HCT116 (cell line): Measurements from ENCODE around the gene RNF111. TPM values are rescaled to one million over a fixed set of nuclear protein-coding genes. Genes with fewer than 3 reads are reported as not detected.

Experiments used
- ATAC-seq: fragments of 200-7000 bp; cut with Tn5 transposase; 2 replicates; pipeline ENCODE4 v1.9.1; 2020; ENCODE audit warnings: mild to moderate bottlenecking, moderate library complexity
- BruUV-seq: library from RNA; stranded (reverse); fragments of 400-500 nt; replicated peaks from 2 replicates; lab custom pipeline; 2021; lab: Mats Ljungman, UMichigan
- CTCF ChIA-PET: fragments of 300-600 bp; sonication (Branson Sonifier 250); formaldehyde crosslinking; loops from one replicate; lab custom pipeline; 2021; ENCODE audit warnings: antibody characterized with exemption; lab: Charles Lee
- POLR2A ChIA-PET: fragments of 300-600, 350-600 bp; sonication (Branson Sonifier 250); formaldehyde crosslinking; loops from one replicate; lab custom pipeline; 2021; ENCODE audit warnings: antibody characterized with exemption; lab: Charles Lee
- RAD21 ChIA-PET, 2 experiments: fragments of 300-600 bp; sonication (Branson Sonifier 250); formaldehyde crosslinking; loops; one replicate each; lab custom pipeline; 2023; ENCODE audit warnings: low total read pairs in 2 of 2; ENCODE audit not compliant: uncharacterized antibody in 2 of 2, unreplicated experiment in 2 of 2, low non-redundant PET in 1 of 2; lab: Charles Lee
- DNase-seq: peaks from one replicate; pipeline ENCODE4 v3.0.0-alpha.2; 2010; ENCODE audit warnings: low read depth, low spot score
- H2AFZ ChIP-seq: fragments of 200-600 bp; shearing (Covaris generic), sonication (generic); 2 replicates; pipeline ENCODE4 v1.6.1; 2017; ENCODE audit warnings: low read depth, mixed run types, mixed read lengths, antibody characterized with exemption, low read length; ENCODE audit not compliant: poor library complexity, severe bottlenecking
- H3K27ac ChIP-seq: 2 replicates; pipeline ENCODE4 v1.5.1; 2012; ENCODE audit warnings: low read depth, low read length
- H3K27me3 ChIP-seq: fragments of 200-600 bp; sonication (generic); 2 replicates; pipeline ENCODE4 v1.6.1; 2016; ENCODE audit warnings: mixed run types, low read length, mixed read lengths; ENCODE audit not compliant: insufficient read depth
- H3K36me3 ChIP-seq, 2 experiments: fragments of 200-500 bp in 1 of 2; fragments of 200-600 bp in 1 of 2; sonication (Bioruptor generic) in 1 of 2; sonication (generic) in 1 of 2; 2 replicates each; pipeline versions ENCODE4 v1.5.1 to v1.6.1; 2014 to 2016; ENCODE audit warnings: low read length in 2 of 2, inconsistent platforms in 1 of 2, mixed read lengths in 1 of 2, mixed run types in 1 of 2; ENCODE audit not compliant: insufficient read depth in 2 of 2, control insufficient read depth in 1 of 2
- H3K4me1 ChIP-seq, 2 experiments: fragments of 200-600 bp in 1 of 2; sonication (generic) in 1 of 2; 2 replicates each; pipeline versions ENCODE4 v1.5.1 to v1.6.1; 2012 to 2017; ENCODE audit warnings: low read length in 2 of 2, inconsistent platforms in 1 of 2, mild to moderate bottlenecking in 1 of 2, mixed read lengths in 1 of 2, mixed run types in 1 of 2, moderate library complexity in 1 of 2; ENCODE audit not compliant: insufficient read depth in 2 of 2, control insufficient read depth in 1 of 2
- H3K4me2 ChIP-seq: fragments of 200-600 bp; sonication (generic); 2 replicates; pipeline ENCODE4 v1.6.1; 2017; ENCODE audit warnings: mixed run types, low read length, mixed read lengths
- H3K4me3 ChIP-seq, 2 experiments: fragments of 200-600 bp in 1 of 2; sonication (generic) in 1 of 2; replicated peaks in 1 of 2; 2 replicates each; pipeline ENCODE4 v1.5.1; 2011 to 2016; ENCODE audit warnings: low read length in 2 of 2, control low read depth in 1 of 2, low read depth in 1 of 2, mild to moderate bottlenecking in 1 of 2, mixed read lengths in 1 of 2, mixed run types in 1 of 2
- H3K79me2 ChIP-seq: fragments of 200-600 bp; sonication (generic); 2 replicates; pipeline ENCODE4 v1.6.1; 2017; ENCODE audit warnings: mild to moderate bottlenecking, mixed run types, low read length, moderate library complexity, mixed read lengths; ENCODE audit not compliant: insufficient read depth
- H3K9ac ChIP-seq: fragments of 200-600 bp; sonication (generic); 2 replicates; pipeline ENCODE4 v1.6.1; 2016; ENCODE audit warnings: low read length, mixed read lengths
- H3K9me2 ChIP-seq: fragments of 200-600 bp; sonication (generic), shearing (Covaris generic); 2 replicates; pipeline ENCODE4 v1.6.1; 2017; ENCODE audit warnings: mixed run types, mild to moderate bottlenecking, moderate library complexity; ENCODE audit not compliant: insufficient read depth
- H3K9me3 ChIP-seq, 2 experiments: fragments of 200-500 bp in 1 of 2; fragments of 200-600 bp in 1 of 2; sonication (Bioruptor generic) in 1 of 2; sonication (generic) in 1 of 2; 2 replicates each; pipeline ENCODE4 v1.6.1; 2014 to 2017; ENCODE audit warnings: low read length in 2 of 2, mixed read lengths in 2 of 2, inconsistent platforms in 1 of 2, low read depth in 1 of 2, mild to moderate bottlenecking in 1 of 2, mixed run types in 1 of 2, moderate library complexity in 1 of 2; ENCODE audit not compliant: control insufficient read depth in 1 of 2, insufficient read depth in 1 of 2
- H4K20me1 ChIP-seq: fragments of 200-600 bp; sonication (generic), shearing (Covaris generic); 2 replicates; pipeline ENCODE4 v1.6.1; 2017; ENCODE audit warnings: mixed run types, mild to moderate bottlenecking, moderate library complexity; ENCODE audit not compliant: insufficient read depth
- CTCF ChIP-seq, 3 experiments: fragments of 200-600 bp in 1 of 3; sonication (generic) in 1 of 3; IDR thresholded peaks in 2 of 3; conservative IDR thresholded peaks in 1 of 3; 2 replicates each; pipeline ENCODE4 v1.5.1; 2012 to 2017; ENCODE audit warnings: low read depth in 2 of 3, low read length in 2 of 3, antibody characterized with exemption in 1 of 3, borderline replicate concordance in 1 of 3, control low read depth in 1 of 3, mild to moderate bottlenecking in 1 of 3, mixed read lengths in 1 of 3, mixed run types in 1 of 3, moderate library complexity in 1 of 3; ENCODE audit not compliant: insufficient read depth in 1 of 3
- EGR1 ChIP-seq: IDR thresholded peaks from 2 replicates; pipeline ENCODE4 v1.6.1; 2012; ENCODE audit warnings: low read depth
- EZH2 ChIP-seq: fragments of 200-600 bp; sonication (generic); IDR thresholded peaks from 2 replicates; pipeline ENCODE4 v1.6.1; 2017; ENCODE audit warnings: antibody characterized with exemption, mixed run types
- JUND ChIP-seq: IDR thresholded peaks from 2 replicates; pipeline ENCODE4 v1.6.1; 2012
- MAX ChIP-seq: IDR thresholded peaks from 2 replicates; pipeline ENCODE4 v1.6.1; 2012
- POLR2A ChIP-seq: IDR thresholded peaks from 2 replicates; pipeline ENCODE4 v1.7.0; 2011; ENCODE audit warnings: borderline replicate concordance; ENCODE audit not compliant: insufficient read depth, insufficient read length; ENCODE audit errors: extremely low read depth
- REST ChIP-seq: IDR thresholded peaks from 2 replicates; pipeline ENCODE4 v1.6.1; 2012; ENCODE audit warnings: low read depth
- SP1 ChIP-seq: IDR thresholded peaks from 2 replicates; pipeline ENCODE4 v1.6.1; 2012; ENCODE audit warnings: low read depth
- SRF ChIP-seq: IDR thresholded peaks from 2 replicates; pipeline ENCODE4 v1.6.1; 2012; ENCODE audit warnings: low read depth
- YY1 ChIP-seq: IDR thresholded peaks from 2 replicates; pipeline ENCODE4 v1.6.1; 2011; ENCODE audit warnings: low read length, low read depth, moderate library complexity, mild to moderate bottlenecking; ENCODE audit not compliant: insufficient replicate concordance; ENCODE audit errors: extremely low read depth
- ZBTB33 ChIP-seq: IDR thresholded peaks from 2 replicates; pipeline ENCODE4 v1.6.1; 2011; ENCODE audit warnings: mild to moderate bottlenecking, low read length, moderate library complexity; ENCODE audit not compliant: insufficient replicate concordance; ENCODE audit errors: extremely low read depth
- ZFX ChIP-seq: fragments of 450-650 bp; IDR thresholded peaks from 2 replicates; pipeline ENCODE4 v1.6.1; 2017
- ZNF274 ChIP-seq: fragments of 200-500 bp; sonication (Bioruptor generic); IDR thresholded peaks from 2 replicates; pipeline ENCODE4 v1.6.1; 2014; ENCODE audit warnings: mild to moderate bottlenecking, low read depth, low read length, inconsistent platforms
- intact Hi-C: fragments of 100-400 bp; cut with micrococcal nuclease; formaldehyde crosslinking; loops from 2 replicates; pipeline ENCODE4 v1.10.0; 2022
- total RNA-seq: library from RNA; stranded (reverse); gene quantifications from one replicate; pipeline ENCODE4 v1.2.1, GENCODE V29; 2021; ENCODE audit not compliant: unreplicated experiment

The RNF111 gene
- total RNA-seq, 1 experiment from 2014 or later: 31.5 TPM

GRCh38 chr15:59104602-59104911, 117.1 kb downstream of the RNF111 start (continued):
- no peak for TF ChIP-seq YY1
- no peak for TF ChIP-seq CTCF (IDR thresholded peaks at IDR 0.05 in 2 of 3, conservative IDR thresholded peaks at IDR 0.05 in 1 of 3; ENCODE audit: borderline replicate concordance in 1 of 3, insufficient read depth in 1 of 3, low read depth in 2 of 3, low read length in 2 of 3)
- TF ChIP-seq ZFX: no peak
- no peak for TF ChIP-seq REST
- TF ChIP-seq SP1: no peak
- no peak for TF ChIP-seq SRF
- no peak for TF ChIP-seq EGR1

GRCh38 chr15:59104912-59105732, 117.7 kb downstream of the RNF111 start, which contains the start of gene CCNB2:
CCNB2 (plus strand) TSS chr15:59105146; CDS start chr15:59105269, 123 bp downstream.
- Histone ChIP-seq H3K4me1 (peaks cover 9 to 12% of the 10 kb centered on the region in 2 experiments), H3K4me2 (peak within 1 kb of the TSS; percentile 78), H3K9me3 (no peaks in the 10 kb centered on the region), H3K79me2 (peaks cover 46% of the 10 kb centered on the region), H2AFZ (peak within 1 kb of the TSS; percentile 65), H3K9ac (peak within 1 kb of the TSS; percentile 83), H3K27me3 (no peaks in the 10 kb centered on the region), H3K27ac (peak within 1 kb of the TSS; percentile 70), H3K4me3 (peak within 1 kb of the TSS; percentile 82 to 85), H4K20me1 (no peaks in the 10 kb centered on the region), H3K9me2 (no peaks in the 10 kb centered on the region), H3K36me3 (peaks cover 26 to 29% of the 10 kb centered on the region in 2 experiments)
- CTCF ChIA-PET: no interaction called here
- no TSS peak for BruUV-seq
- ATAC-seq: peak; percentile 98
- intact Hi-C loops: no loop called here
- RAD21 ChIA-PET: interaction anchor here in 1 of 2 experiments (0.6 kb wide), 1 partner anchor 17 kb away, joined by 4 read pairs; no protein-coding TSS in a partner anchor
- POLR2A ChIA-PET: no interaction called here
- DNase-seq: peak; percentile 88
- TF ChIP-seq EZH2 (no peak), MAX (peak; percentile 72), SRF (no peak), JUND (no peak), ZNF274 (no peak), POLR2A (peak; percentile 67), CTCF (IDR thresholded peaks at IDR 0.05 in 2 of 3, conservative IDR thresholded peaks at IDR 0.05 in 1 of 3; ENCODE audit: borderline replicate concordance in 1 of 3, insufficient read depth in 1 of 3, low read depth in 2 of 3, low read length in 2 of 3) (no peak), ZBTB33 (no peak)
